GM23248 (cell line): Measurements from ENCODE around the gene CDK12. TPM values are rescaled to one million over a fixed set of nuclear protein-coding genes. Genes with fewer than 3 reads are reported as not detected.
"Not testable (repeated sequence)": the region's sequence is repeated elsewhere in the genome, so short reads cannot be mapped to it uniquely, and the experiment has no call there.

Experiments used
- DNase-seq: peaks from one replicate; pipeline ENCODE4 v3.0.0-alpha.2; 2015
- H2AFZ ChIP-seq: fragments of 200-600 bp; sonication (generic); 2 replicates; pipeline ENCODE4 v1.6.1; 2016; ENCODE audit warnings: antibody characterized with exemption
- H3F3A ChIP-seq: fragments of 200-600 bp; sonication (generic); 2 replicates; pipeline ENCODE4 v1.6.1; 2016; ENCODE audit warnings: mild to moderate bottlenecking, antibody characterized with exemption, mixed run types; ENCODE audit not compliant: insufficient read depth
- H3K27ac ChIP-seq: fragments of 200-600 bp; sonication (generic); 2 replicates; pipeline ENCODE4 v1.5.1; 2016; ENCODE audit warnings: mild to moderate bottlenecking
- H3K27me3 ChIP-seq: fragments of 200-600 bp; sonication (generic); replicated peaks from 2 replicates; pipeline ENCODE4 v1.6.1; 2016; ENCODE audit warnings: mild to moderate bottlenecking; ENCODE audit not compliant: insufficient read depth
- H3K36me3 ChIP-seq: fragments of 200-600 bp; sonication (generic); 2 replicates; pipeline ENCODE4 v1.6.1; 2016; ENCODE audit warnings: low read depth, mild to moderate bottlenecking
- H3K4me1 ChIP-seq: fragments of 200-600 bp; sonication (generic); 2 replicates; pipeline ENCODE4 v1.6.1; 2016; ENCODE audit warnings: mild to moderate bottlenecking; ENCODE audit not compliant: insufficient read depth
- H3K4me2 ChIP-seq: fragments of 200-600 bp; sonication (generic); one replicate; pipeline ENCODE4 v1.6.1; 2016; ENCODE audit warnings: mild to moderate bottlenecking; ENCODE audit not compliant: unreplicated experiment
- H3K4me3 ChIP-seq: fragments of 200-600 bp; sonication (generic); 2 replicates; pipeline ENCODE4 v1.5.1; 2016; ENCODE audit warnings: mild to moderate bottlenecking
- H3K79me2 ChIP-seq: fragments of 200-600 bp; sonication (generic); 2 replicates; pipeline ENCODE4 v1.6.1; 2016; ENCODE audit warnings: mild to moderate bottlenecking; ENCODE audit not compliant: insufficient read depth
- H3K9ac ChIP-seq: fragments of 200-600 bp; sonication (generic); 2 replicates; pipeline ENCODE4 v1.6.1; 2016; ENCODE audit warnings: mild to moderate bottlenecking
- H3K9me2 ChIP-seq: fragments of 200-600 bp; sonication (generic); 2 replicates; pipeline ENCODE4 v1.6.1; 2016; ENCODE audit warnings: mixed run types, mild to moderate bottlenecking, moderate library complexity; ENCODE audit not compliant: insufficient read depth
- H3K9me3 ChIP-seq: fragments of 200-600 bp; sonication (generic); one replicate; pipeline ENCODE4 v1.6.1; 2017; ENCODE audit warnings: low read depth
- H4K20me1 ChIP-seq: fragments of 200-600 bp; sonication (generic); 2 replicates; pipeline ENCODE4 v1.6.0; 2016; ENCODE audit not compliant: insufficient read depth
- EZH2 ChIP-seq: fragments of 200-600 bp; sonication (generic); IDR thresholded peaks from 2 replicates; pipeline ENCODE4 v1.6.1; 2018; ENCODE audit warnings: antibody characterized with exemption, mild to moderate bottlenecking; ENCODE audit not compliant: insufficient read depth, poor library complexity, severe bottlenecking
- EZH2phosphoT487 ChIP-seq: fragments of 200-600 bp; sonication (generic); IDR thresholded peaks from 2 replicates; pipeline ENCODE4 v1.6.1; 2018; ENCODE audit warnings: antibody characterized with exemption, moderate library complexity, mild to moderate bottlenecking, low read depth; ENCODE audit not compliant: insufficient read depth
- WGBS, 2 experiments: methylation state at CpG; one replicate each; pipeline ENCODE4 v1.1.6; 2015 to 2017; ENCODE audit warnings: low lambda C conversion rate in 2 of 2, low coverage in 1 of 2; ENCODE audit errors: missing lambda C conversion rate in 2 of 2; 5-methylcytosine and 5-hydroxymethylcytosine counted together
- in situ Hi-C: fragments of 300-500 bp; cut with MboI; formaldehyde crosslinking; loops from 2 replicates; pipeline ENCODE4 v1.15.0; 2020
- polyA plus RNA-seq: library from polyadenylated mRNA; unstranded; fragments of >200 nt; fragmentation: Nextera tagmentation; extraction: Ambion mirVana; gene quantifications from 2 replicates; pipeline ENCODE4 v1.2.1, GENCODE V29; 2016
- total RNA-seq: library from RNA; depleted of rRNA; stranded (reverse); fragments of >200 nt; shearing (Covaris generic); gene quantifications from 2 replicates; pipeline ENCODE4 v1.2.3, GENCODE V29; 2014

The CDK12 gene
- total and polyA plus RNA-seq, 2 experiments from 2014 or later = 8.9 to 21.1 TPM

DNA sequence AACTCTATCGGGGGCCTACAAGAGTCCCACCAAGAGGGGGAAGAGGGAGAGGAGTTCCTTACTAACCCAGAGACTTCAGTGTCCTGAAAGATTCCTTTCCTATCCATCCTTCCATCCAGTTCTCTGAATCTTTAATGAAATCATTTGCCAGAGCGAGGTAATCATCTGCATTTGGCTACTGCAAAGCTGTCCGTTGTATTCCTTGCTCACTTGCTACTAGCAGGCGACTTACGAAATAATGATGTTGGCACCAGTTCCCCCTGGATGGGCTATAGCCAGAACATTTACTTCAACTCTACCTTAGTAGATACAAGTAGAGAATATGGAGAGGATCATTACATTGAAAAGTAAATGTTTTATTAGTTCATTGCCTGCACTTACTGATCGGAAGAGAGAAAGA lies 70.0 kb downstream of the CDK12 start:
- no peaks in the 10 kb centered on the region for H3F3A ChIP-seq
- H3K9me2 ChIP-seq = no peaks in the 10 kb centered on the region
- H3K4me2 ChIP-seq = no peak overlapping the region
- H4K20me1 ChIP-seq = no peaks in the 10 kb centered on the region
- H3K4me1 ChIP-seq = no peaks in the 10 kb centered on the region
- H3K9me3 ChIP-seq = no peaks in the 10 kb centered on the region
- TF ChIP-seq EZH2phosphoT487 = no peak
- TF ChIP-seq EZH2 = no peak
- no peak overlapping the region for H3K4me3 ChIP-seq
- peaks cover 60% of the 10 kb centered on the region for H3K36me3 ChIP-seq
- no peak overlapping the region for H3K27ac ChIP-seq
- H3K9ac ChIP-seq = no peak overlapping the region
- no peaks in the 10 kb centered on the region for H3K27me3 ChIP-seq
- in situ Hi-C loops = no loop called here
- no peak for DNase-seq
- 95 to 97% methylated on average over 6 of the region's 6 CpGs for WGBS, 2 experiments
- H3K79me2 ChIP-seq = no peaks in the 10 kb centered on the region
- H2AFZ ChIP-seq = no peak overlapping the region

DNA sequence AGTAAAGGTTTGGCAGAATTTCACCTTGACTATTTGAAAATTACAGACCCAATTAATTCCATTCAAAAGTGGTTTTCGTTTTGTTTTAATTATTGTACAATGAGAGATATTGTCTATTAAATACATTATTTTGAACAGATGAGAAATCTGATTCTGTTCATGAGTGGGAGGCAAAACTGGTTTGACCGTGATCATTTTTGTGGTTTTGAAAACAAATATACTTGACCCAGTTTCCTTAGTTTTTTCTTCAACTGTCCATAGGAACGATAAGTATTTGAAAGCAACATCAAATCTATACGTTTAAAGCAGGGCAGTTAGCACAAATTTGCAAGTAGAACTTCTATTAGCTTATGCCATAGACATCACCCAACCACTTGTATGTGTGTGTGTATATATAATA lies 72.6 kb downstream of the CDK12 start:
- WGBS, 2 experiments = 88 to 91% methylated on average over 4 of the region's 4 CpGs
- no peak overlapping the region for H3K27ac ChIP-seq
- no peak overlapping the region for H3K4me3 ChIP-seq
- no peak overlapping the region for H2AFZ ChIP-seq
- H3K36me3 ChIP-seq = peaks cover 36% of the 10 kb centered on the region
- no peaks in the 10 kb centered on the region for H3F3A ChIP-seq
- in situ Hi-C loops = no loop called here
- H3K9me2 ChIP-seq = no peaks in the 10 kb centered on the region
- no peak overlapping the region for H3K9ac ChIP-seq
- no peaks in the 10 kb centered on the region for H3K4me1 ChIP-seq
- TF ChIP-seq EZH2phosphoT487 (no peak), EZH2 (no peak)
- no peak for DNase-seq
- no peaks in the 10 kb centered on the region for H3K27me3 ChIP-seq
- no peaks in the 10 kb centered on the region for H4K20me1 ChIP-seq
- H3K79me2 ChIP-seq = no peaks in the 10 kb centered on the region
- H3K9me3 ChIP-seq = no peaks in the 10 kb centered on the region
- no peak overlapping the region for H3K4me2 ChIP-seq

DNA sequence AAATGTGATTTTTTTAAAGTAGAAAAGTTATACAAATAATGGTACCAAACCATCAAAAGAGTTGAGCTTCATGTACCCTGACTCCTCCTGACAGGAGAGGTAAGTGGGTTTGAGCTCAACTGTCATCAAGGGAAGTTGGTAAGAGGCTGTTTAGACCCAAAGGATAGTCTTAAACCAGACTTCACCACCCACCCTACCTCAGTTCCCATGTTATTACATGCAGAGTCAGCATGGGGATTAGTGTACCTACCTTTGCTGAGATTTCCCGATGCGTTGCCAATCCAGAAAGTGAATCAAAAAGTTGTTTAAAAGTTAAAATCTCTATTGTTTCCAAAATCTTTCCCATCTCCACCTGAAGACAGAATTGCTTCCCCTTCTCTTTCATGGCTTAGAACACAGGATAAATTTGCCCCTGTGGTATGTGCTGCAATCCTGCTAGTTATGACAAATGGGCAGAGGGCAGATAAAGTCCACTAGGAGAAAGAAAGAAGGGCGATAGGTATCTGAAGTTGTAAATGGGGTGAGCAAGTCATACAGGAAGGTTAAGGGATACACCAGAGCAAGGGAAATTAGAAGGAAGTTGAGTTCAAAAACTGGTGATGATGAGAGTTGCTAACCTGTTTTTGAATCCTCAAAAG lies 73.6 kb downstream of the CDK12 start:
- no peaks in the 10 kb centered on the region for H3K79me2 ChIP-seq
- no peaks in the 10 kb centered on the region for H3K4me1 ChIP-seq
- H3K9me2 ChIP-seq = no peaks in the 10 kb centered on the region
- H3K4me2 ChIP-seq = no peak overlapping the region
- H3K9me3 ChIP-seq = no peaks in the 10 kb centered on the region
- DNase-seq = no peak
- no peaks in the 10 kb centered on the region for H3K27me3 ChIP-seq
- H3K4me3 ChIP-seq = no peak overlapping the region
- 96 to 98% methylated on average over 3 of the region's 3 CpGs for WGBS, 2 experiments
- H2AFZ ChIP-seq = no peak overlapping the region
- TF ChIP-seq EZH2phosphoT487 (no peak), EZH2 (no peak)
- peaks cover 27% of the 10 kb centered on the region; the same call in 1 of the 2 replicates for H3K36me3 ChIP-seq
- H3K9ac ChIP-seq = no peak overlapping the region
- in situ Hi-C loops = no loop called here
- H4K20me1 ChIP-seq = no peaks in the 10 kb centered on the region
- H3F3A ChIP-seq = 0 out of 2 replicates have a peak, but pooled peaks cover 6% of the 10 kb centered on the region
- no peak overlapping the region for H3K27ac ChIP-seq

DNA sequence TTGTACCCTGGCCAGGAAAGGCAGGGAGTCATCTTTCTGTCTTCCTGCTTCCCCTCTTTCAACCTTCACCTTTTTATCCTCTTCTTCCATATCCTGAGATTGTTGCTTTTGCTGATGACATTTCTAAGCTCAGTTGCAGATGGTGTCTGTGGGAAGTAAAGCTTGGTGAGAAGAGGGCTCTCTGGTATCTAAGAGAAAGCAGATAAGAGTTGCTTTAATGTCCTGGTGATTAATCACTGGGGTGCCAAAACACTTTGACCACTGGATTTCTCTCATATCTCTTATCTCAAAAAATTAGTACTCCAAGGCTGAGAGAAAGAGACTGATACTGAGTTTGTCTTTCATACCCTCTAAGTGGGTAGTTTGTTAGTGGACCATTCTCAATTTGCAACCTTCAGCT lies 75.2 kb downstream of the CDK12 start:
- H3K27me3 ChIP-seq = no peaks in the 10 kb centered on the region
- no peaks in the 10 kb centered on the region for H3K9me3 ChIP-seq
- 0 out of 2 replicates have a peak, but pooled peaks cover 6% of the 10 kb centered on the region for H3F3A ChIP-seq
- H3K9ac ChIP-seq = no peak overlapping the region
- in situ Hi-C loops = no loop called here
- TF ChIP-seq EZH2phosphoT487 = no peak
- no peak for TF ChIP-seq EZH2
- no peak overlapping the region for H3K4me2 ChIP-seq
- no peaks in the 10 kb centered on the region for H3K4me1 ChIP-seq
- no peak overlapping the region for H3K27ac ChIP-seq
- no peaks in the 10 kb centered on the region for H4K20me1 ChIP-seq
- DNase-seq = no peak
- H3K36me3 ChIP-seq = peaks cover 12% of the 10 kb centered on the region; the same call in 1 of the 2 replicates
- no peaks in the 10 kb centered on the region for H3K79me2 ChIP-seq
- no peak overlapping the region for H3K4me3 ChIP-seq
- H2AFZ ChIP-seq = no peak overlapping the region
- no peaks in the 10 kb centered on the region for H3K9me2 ChIP-seq

DNA sequence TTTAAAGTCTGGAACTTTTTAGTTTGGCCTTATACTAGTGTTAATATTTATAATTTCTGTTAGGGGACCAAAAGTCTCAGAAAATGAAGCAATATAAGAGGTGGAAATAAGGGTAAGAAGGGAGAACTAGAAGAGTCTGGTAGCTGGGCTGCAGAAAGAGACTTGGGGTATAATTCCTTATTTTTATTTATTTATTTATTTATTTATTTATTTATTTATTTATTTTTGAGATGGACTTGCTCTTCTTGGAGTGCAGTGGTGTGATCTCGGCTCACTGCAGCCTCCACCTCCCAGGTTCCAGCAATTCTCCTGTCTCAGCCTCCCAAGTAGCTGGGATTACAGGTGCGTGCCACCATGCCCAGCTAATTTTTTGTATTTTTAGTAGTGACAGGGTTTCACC lies 76.1 kb downstream of the CDK12 start:
- H3K79me2 ChIP-seq, H4K20me1 ChIP-seq, H3K27ac ChIP-seq, H3K4me1 ChIP-seq, H3K36me3 ChIP-seq, H3K4me3 ChIP-seq, H3K4me2 ChIP-seq, H3K27me3 ChIP-seq, H3K9me3 ChIP-seq, H2AFZ ChIP-seq, DNase-seq, in situ Hi-C loops, H3F3A ChIP-seq, H3K9me2 ChIP-seq, H3K9ac ChIP-seq: not testable (repeated sequence)
- WGBS, 2 experiments = 98 to 100% methylated on average over 2 of the region's 2 CpGs
